Trophoblast cell (in vitro differentiated cells and primary cell): Measurements from ENCODE around the gene UGT2B28.
"Not testable (repeated sequence)": the region's sequence is repeated elsewhere in the genome, so short reads cannot be mapped to it uniquely, and the experiment has no call there.

Source experiments
- DNase-seq, 2 donors: peaks; one replicate each; pipeline ENCODE4 v3.0.0-alpha.2; 2016
- H2AFZ ChIP-seq: 2 replicates; pipeline ENCODE4 v1.6.1; 2013; ENCODE audit warnings: low read length, moderate library complexity, mild to moderate bottlenecking; ENCODE audit not compliant: insufficient read depth, poor library complexity
- H2AK5ac ChIP-seq: 2 replicates; pipeline ENCODE4 v1.6.1; 2013; ENCODE audit warnings: mild to moderate bottlenecking, low read length
- H2BK120ac ChIP-seq: 2 replicates; pipeline ENCODE4 v1.6.1; 2013; ENCODE audit warnings: low read length, mild to moderate bottlenecking, moderate library complexity; ENCODE audit not compliant: insufficient read depth, poor library complexity
- H2BK12ac ChIP-seq: 2 replicates; pipeline ENCODE4 v1.6.1; 2013; ENCODE audit warnings: mild to moderate bottlenecking, low read length, moderate library complexity
- H2BK5ac ChIP-seq: 2 replicates; pipeline ENCODE4 v1.6.1; 2013; ENCODE audit warnings: low read length, low read depth, moderate library complexity, mild to moderate bottlenecking; ENCODE audit not compliant: poor library complexity
- H3K14ac ChIP-seq: 2 replicates; pipeline ENCODE4 v1.6.1; 2013; ENCODE audit warnings: mild to moderate bottlenecking, low read length
- H3K18ac ChIP-seq: 2 replicates; pipeline ENCODE4 v1.6.1; 2013; ENCODE audit warnings: mild to moderate bottlenecking, low read length
- H3K23ac ChIP-seq: 2 replicates; pipeline ENCODE4 v1.6.1; 2013; ENCODE audit warnings: low read length
- H3K27ac ChIP-seq: 2 replicates; pipeline ENCODE4 v1.5.1; 2013; ENCODE audit warnings: low read depth, mild to moderate bottlenecking, inconsistent platforms, low read length, moderate library complexity
- H3K27me3 ChIP-seq: 2 replicates; pipeline ENCODE4 v1.6.1; 2013; ENCODE audit warnings: inconsistent platforms, mild to moderate bottlenecking, low read length, moderate library complexity; ENCODE audit not compliant: insufficient read depth
- H3K36me3 ChIP-seq, 2 experiments: 1 replicate in 1 of 2; 2 replicates in 1 of 2; pipeline ENCODE4 v1.6.1; 2013; ENCODE audit warnings: low read length in 2 of 2, mild to moderate bottlenecking in 2 of 2, moderate library complexity in 1 of 2; ENCODE audit not compliant: insufficient read depth in 2 of 2, control insufficient read depth in 1 of 2
- H3K4ac ChIP-seq: 2 replicates; pipeline ENCODE4 v1.6.1; 2013; ENCODE audit warnings: low read depth, mild to moderate bottlenecking, low read length, moderate library complexity
- H3K4me1 ChIP-seq, 2 experiments: 1 replicate in 1 of 2; 2 replicates in 1 of 2; pipeline ENCODE4 v1.6.1; 2013; ENCODE audit warnings: low read length in 2 of 2, mild to moderate bottlenecking in 2 of 2, moderate library complexity in 1 of 2; ENCODE audit not compliant: insufficient read depth in 2 of 2, control insufficient read depth in 1 of 2
- H3K4me2 ChIP-seq: 2 replicates; pipeline ENCODE4 v1.6.1; 2013; ENCODE audit warnings: inconsistent platforms, mild to moderate bottlenecking, low read length, moderate library complexity
- H3K4me3 ChIP-seq: 2 replicates; pipeline ENCODE4 v1.5.1; 2013; ENCODE audit warnings: mild to moderate bottlenecking, low read depth, low read length, inconsistent platforms
- H3K79me1 ChIP-seq: one replicate; pipeline ENCODE4 v1.6.1; 2013; ENCODE audit warnings: low read length
- H3K79me2 ChIP-seq: 2 replicates; pipeline ENCODE4 v1.6.1; 2013; ENCODE audit warnings: low read length, mild to moderate bottlenecking; ENCODE audit not compliant: control insufficient read depth, insufficient read depth, poor library complexity
- H3K9ac ChIP-seq: 2 replicates; pipeline ENCODE4 v1.6.1; 2013; ENCODE audit warnings: mild to moderate bottlenecking, low read length
- H3K9me3 ChIP-seq: 2 replicates; pipeline ENCODE4 v1.6.1; 2013; ENCODE audit warnings: low read depth, mild to moderate bottlenecking, control low read depth, inconsistent platforms, low read length; ENCODE audit not compliant: insufficient read depth
- H4K12ac ChIP-seq: 2 replicates; pipeline ENCODE4 v1.6.1; 2013; ENCODE audit warnings: low read depth, mild to moderate bottlenecking, low read length, moderate library complexity
- H4K8ac ChIP-seq: 2 replicates; pipeline ENCODE4 v1.6.1; 2013; ENCODE audit warnings: low read depth, mild to moderate bottlenecking, low read length, moderate library complexity
- H4K91ac ChIP-seq: one replicate; pipeline ENCODE4 v1.6.1; 2013; ENCODE audit warnings: low read depth, mild to moderate bottlenecking, low read length, moderate library complexity
- WGBS: extraction: QIAGEN DNeasy Blood & Tissue Kit; methylation state at CpG from one replicate; pipeline ENCODE4 v1.1.7; 2013; ENCODE audit warnings: missing lambda C conversion rate; ENCODE audit not compliant: insufficient read length, insufficient coverage; ENCODE audit errors: extremely low coverage; 5-methylcytosine and 5-hydroxymethylcytosine counted together

The UGT2B28 gene

GRCh38 chr4:69268612-69269011 lies 11.7 kb upstream of the UGT2B28 start:
- not testable (repeated sequence) for H2AFZ ChIP-seq, H3K9me3 ChIP-seq, H2BK5ac ChIP-seq, H3K23ac ChIP-seq, H2AK5ac ChIP-seq, H3K4me3 ChIP-seq, H3K4me1 ChIP-seq, H2BK120ac ChIP-seq, H4K8ac ChIP-seq, H2BK12ac ChIP-seq, DNase-seq, H4K12ac ChIP-seq, H3K27me3 ChIP-seq, H3K4me2 ChIP-seq, H3K14ac ChIP-seq, H3K36me3 ChIP-seq, H4K91ac ChIP-seq, H3K4ac ChIP-seq, H3K79me1 ChIP-seq, H3K27ac ChIP-seq, H3K18ac ChIP-seq, H3K9ac ChIP-seq, H3K79me2 ChIP-seq
- WGBS = no CpG with 5 or more reads among the region's 7 CpGs

GRCh38 chr4:69296356-69296755 lies 16.1 kb downstream of the UGT2B28 start:
- not testable (repeated sequence) for H3K27ac ChIP-seq, H2AK5ac ChIP-seq, H2AFZ ChIP-seq, H3K4me2 ChIP-seq, H2BK5ac ChIP-seq, H4K12ac ChIP-seq, H4K91ac ChIP-seq, H3K9me3 ChIP-seq, H3K4me1 ChIP-seq, H3K9ac ChIP-seq, H3K36me3 ChIP-seq, H3K27me3 ChIP-seq, H3K18ac ChIP-seq, H3K14ac ChIP-seq, H3K79me2 ChIP-seq, H3K23ac ChIP-seq, H3K4me3 ChIP-seq, H2BK12ac ChIP-seq, H3K4ac ChIP-seq, H4K8ac ChIP-seq, H2BK120ac ChIP-seq, H3K79me1 ChIP-seq
- peak; percentile 55 to 64 for DNase-seq
- WGBS = no CpG with 5 or more reads among the region's 4 CpGs

- not testable (repeated sequence) for DNase-seq, H3K36me3 ChIP-seq, H3K27ac ChIP-seq, H2BK12ac ChIP-seq, H3K4ac ChIP-seq, H2BK5ac ChIP-seq, H4K91ac ChIP-seq, H3K79me1 ChIP-seq, H3K4me2 ChIP-seq, H3K14ac ChIP-seq, H3K27me3 ChIP-seq, H3K9me3 ChIP-seq, H4K12ac ChIP-seq, H2AFZ ChIP-seq, H4K8ac ChIP-seq, H3K79me2 ChIP-seq, H2AK5ac ChIP-seq, H2BK120ac ChIP-seq, H3K23ac ChIP-seq, H3K9ac ChIP-seq, H3K18ac ChIP-seq, H3K4me1 ChIP-seq, H3K4me3 ChIP-seq
- no CpG with 5 or more reads among the region's 5 CpGs for WGBS
Observed at GRCh38 chr4:69308426-69309033, 28.3 kb downstream of the UGT2B28 start.

GRCh38 chr4:69309549-69310076 lies 29.3 kb downstream of the UGT2B28 start:
- H3K27me3 ChIP-seq, H2BK5ac ChIP-seq, H3K9ac ChIP-seq, H2BK12ac ChIP-seq, H4K12ac ChIP-seq, H3K14ac ChIP-seq, H3K79me2 ChIP-seq, H3K36me3 ChIP-seq, DNase-seq, H2AFZ ChIP-seq, H3K4me1 ChIP-seq, H3K9me3 ChIP-seq, H2AK5ac ChIP-seq, H4K8ac ChIP-seq, H3K23ac ChIP-seq, H4K91ac ChIP-seq, H3K4me2 ChIP-seq, H3K79me1 ChIP-seq, H3K4me3 ChIP-seq, H2BK120ac ChIP-seq, H3K27ac ChIP-seq, H3K4ac ChIP-seq, H3K18ac ChIP-seq: not testable (repeated sequence)
- WGBS = no CpG with 5 or more reads among the region's 5 CpGs
